HG03280 (cell line): ENCODE results near the gene MTNR1A.
"Not testable (repeated sequence)": the region's sequence is repeated elsewhere in the genome, so short reads cannot be mapped to it uniquely, and the experiment has no call there.

Experiments
- ATAC-seq: cut with Tn5 transposase; IDR thresholded peaks from one replicate; pipeline ENCODE4 v1.9.1; 2021; ENCODE audit warnings: mild to moderate bottlenecking, moderate library complexity; ENCODE audit not compliant: unreplicated experiment

Gene MTNR1A

DNA sequence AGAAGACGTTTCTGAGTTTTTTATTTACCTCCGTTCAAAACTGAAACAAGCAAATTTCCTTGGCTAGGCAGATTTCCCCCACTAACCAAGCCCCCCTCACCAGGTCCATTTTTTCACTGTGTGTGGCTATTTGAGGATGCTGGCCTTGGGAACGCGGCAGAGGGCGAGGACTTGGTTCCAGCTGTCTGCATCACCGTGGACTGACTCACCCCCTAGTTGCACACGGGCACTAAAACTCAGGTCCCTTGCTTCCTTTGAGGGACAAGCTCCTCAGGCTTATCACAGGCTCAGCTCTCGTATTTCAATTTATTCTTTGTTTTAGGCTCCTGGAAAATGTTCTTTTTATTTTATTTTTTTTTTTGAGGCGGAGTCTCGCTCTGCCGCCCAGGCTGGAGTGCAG is 8.4 kb upstream of the MTNR1A start:
- no peak for ATAC-seq

DNA sequence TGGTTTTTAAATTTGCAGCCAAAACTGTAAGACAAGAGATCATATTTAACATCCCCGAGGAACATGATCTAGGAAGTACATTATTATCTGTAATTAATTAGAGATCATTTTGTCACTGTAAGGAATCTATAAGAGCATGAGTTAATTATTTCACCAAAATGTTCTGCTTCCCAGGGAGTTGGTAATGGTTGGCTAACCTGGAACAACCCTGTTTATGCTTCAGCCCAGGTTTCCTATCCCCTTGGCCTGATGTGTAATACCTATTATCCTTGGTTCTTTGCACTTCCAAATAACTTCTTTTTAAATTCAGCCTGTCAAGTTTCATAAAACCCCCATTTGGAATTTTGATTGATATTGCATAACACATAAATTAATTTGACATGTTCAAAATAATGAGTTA is 6.4 kb upstream of the MTNR1A start:
- no peak for ATAC-seq

DNA sequence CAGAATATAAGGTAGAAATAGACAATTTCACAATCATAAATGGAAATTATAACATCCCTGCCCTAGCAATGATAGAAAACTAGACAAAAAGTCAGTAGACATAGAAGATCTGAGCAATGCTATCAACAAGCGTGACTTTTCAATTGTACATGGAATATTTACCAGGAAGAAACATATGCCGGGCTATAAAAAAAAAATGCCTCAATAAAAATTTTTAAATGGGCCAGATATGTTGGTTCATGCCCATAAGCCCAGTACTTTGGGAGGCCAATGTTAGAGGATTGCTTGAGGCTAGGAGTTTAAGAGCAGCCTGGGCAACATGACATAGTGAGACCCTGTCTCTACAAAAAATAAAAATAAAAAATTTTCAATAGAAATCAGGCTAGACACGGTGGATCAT is 5.3 kb upstream of the MTNR1A start:
- no peak for ATAC-seq

- no peak for ATAC-seq
These were observed 2.1 kb upstream of the MTNR1A start for GRCh38 chr4:186557486-186557885.

DNA sequence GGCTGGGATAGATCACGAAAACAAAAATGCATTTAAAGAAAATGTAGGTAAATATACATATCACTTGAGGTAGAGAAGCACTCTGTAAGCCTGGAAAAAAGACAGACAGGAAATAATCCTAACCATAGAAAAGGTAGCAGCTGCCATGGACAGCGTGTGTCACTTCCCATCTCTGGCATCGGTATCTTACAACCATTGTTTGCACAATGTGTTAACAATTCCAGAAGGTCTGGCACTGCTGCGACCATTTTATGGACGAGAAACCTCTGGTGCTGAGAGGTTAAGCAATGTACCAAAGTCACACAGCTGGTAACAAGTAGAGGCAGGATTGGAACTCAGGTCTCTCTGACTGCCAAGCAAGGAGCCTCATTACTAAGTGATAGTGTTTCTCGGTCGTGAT is 1.7 kb upstream of the MTNR1A start:
- no peak for ATAC-seq

- no peak for ATAC-seq
These were observed 841 bp downstream of the MTNR1A start for GRCh38 chr4:186554539-186554913.

GRCh38 chr4:186553717-186554116 is 1.6 kb downstream of the MTNR1A start:
- ATAC-seq: no peak

- ATAC-seq: no peak
These were observed 3.5 kb downstream of the MTNR1A start for GRCh38 chr4:186551849-186552248.

DNA sequence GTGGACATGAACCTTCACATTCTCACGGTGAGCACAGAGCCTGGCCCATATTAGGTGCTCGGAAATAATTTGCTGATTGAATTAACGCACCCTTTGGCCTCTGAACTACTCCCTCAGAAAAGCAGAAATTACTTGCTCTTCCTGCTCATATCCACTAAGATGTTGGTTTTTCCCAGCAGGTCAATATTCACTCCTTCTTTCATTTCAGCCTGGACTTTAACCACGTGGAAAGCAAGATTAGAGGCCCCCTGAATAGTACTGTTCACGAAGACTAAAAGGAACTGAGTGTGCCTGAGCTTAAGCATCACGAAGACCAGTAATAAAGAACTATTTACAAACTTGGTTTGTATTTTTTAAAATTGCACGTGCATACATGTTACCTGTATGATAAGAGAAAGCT is 9.9 kb downstream of the MTNR1A start:
- no peak for ATAC-seq

- no peak for ATAC-seq
These were observed 12.2 kb downstream of the MTNR1A start for GRCh38 chr4:186543206-186543605.

DNA sequence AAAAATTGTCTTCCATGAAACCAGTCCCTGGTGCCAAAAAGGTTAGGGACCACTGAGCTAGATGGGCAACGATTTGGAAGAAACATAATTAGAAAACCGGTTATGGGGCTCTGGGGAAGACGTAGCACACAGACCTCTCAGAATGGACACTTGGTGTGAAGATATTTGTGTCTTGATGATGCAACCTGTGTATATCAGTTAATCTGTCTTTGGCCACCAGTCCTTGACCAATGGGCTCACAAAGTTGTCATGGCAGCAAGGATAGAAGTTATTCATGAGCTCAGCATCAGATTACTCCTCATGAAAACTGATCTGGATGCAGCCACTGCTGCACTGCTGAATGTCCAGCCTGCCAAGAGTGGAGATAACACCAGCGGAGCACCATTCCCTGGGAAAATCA is 13.6 kb downstream of the MTNR1A start:
- ATAC-seq: no peak

- ATAC-seq: no peak
These were observed 17.4 kb downstream of the MTNR1A start for GRCh38 chr4:186537843-186538521.

- no peak for ATAC-seq
These were observed 19.1 kb downstream of the MTNR1A start for GRCh38 chr4:186536285-186536684.

DNA sequence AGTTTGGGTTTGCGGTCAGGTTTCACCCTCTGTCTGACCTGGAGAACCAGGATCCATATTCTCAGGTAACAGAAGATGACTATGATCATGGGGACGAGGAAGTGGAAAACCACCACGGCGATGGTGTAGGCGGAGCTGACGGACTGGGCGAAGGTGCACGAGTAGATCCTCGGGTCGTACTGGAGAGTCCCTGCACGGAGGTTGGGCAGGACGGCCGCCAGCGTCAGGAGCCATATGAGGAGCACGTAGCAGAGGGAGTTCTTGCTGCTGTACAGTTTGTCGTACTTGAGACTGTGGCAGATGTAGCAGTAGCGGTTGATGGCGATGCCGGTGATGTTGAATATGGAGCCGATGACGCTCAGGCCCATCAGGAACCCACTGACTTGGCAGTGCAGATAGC is 21.3 kb downstream of the MTNR1A start:
- ATAC-seq: no peak

- not testable (repeated sequence) for ATAC-seq
These were observed 31.4 kb downstream of the MTNR1A start for GRCh38 chr4:186523927-186524326.

DNA sequence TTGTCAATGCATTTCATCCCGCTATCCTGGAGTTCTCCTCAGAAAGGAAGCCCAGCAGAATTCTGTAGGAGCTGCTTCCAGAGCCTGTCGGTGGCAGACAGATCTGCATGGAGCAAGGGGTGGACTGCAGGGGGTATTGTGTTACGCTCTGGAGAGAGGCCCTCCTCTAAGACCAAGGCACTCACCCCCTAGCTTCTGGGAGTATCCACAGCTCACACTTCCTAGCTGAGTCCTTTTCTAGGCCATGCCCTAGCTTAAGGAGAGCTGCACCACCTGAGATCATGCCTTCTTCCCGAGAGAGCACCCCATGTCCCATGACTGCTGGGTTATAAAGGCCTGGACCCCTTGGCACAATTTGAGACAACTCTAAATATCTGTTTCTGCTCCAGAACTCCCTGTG is 39.1 kb downstream of the MTNR1A start:
- ATAC-seq: no peak

- ATAC-seq: no peak
These were observed 41.0 kb downstream of the MTNR1A start for GRCh38 chr4:186514271-186514950.

DNA sequence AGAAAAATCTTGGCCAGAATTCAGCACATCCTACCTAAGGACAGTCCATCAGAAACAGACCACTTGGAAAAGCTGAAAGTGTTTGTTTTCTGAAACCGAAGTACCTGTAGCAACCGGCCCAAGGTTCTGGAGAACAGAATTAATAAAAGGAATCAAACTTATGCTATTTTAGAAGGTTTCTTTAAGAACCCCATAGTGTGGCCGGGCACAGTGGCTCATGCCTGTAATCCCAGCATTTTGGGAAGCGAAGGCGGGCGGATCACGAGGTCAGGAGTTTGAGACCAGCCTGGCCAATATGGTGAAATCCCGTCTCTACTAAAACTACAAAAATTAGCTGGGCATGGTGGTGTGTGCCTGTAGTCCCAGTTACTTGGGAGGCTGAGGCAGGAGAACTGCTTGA is 50.6 kb downstream of the MTNR1A start:
- ATAC-seq: not testable (repeated sequence)

- no peak for ATAC-seq
These were observed 53.1 kb downstream of the MTNR1A start for GRCh38 chr4:186502231-186502630.

DNA sequence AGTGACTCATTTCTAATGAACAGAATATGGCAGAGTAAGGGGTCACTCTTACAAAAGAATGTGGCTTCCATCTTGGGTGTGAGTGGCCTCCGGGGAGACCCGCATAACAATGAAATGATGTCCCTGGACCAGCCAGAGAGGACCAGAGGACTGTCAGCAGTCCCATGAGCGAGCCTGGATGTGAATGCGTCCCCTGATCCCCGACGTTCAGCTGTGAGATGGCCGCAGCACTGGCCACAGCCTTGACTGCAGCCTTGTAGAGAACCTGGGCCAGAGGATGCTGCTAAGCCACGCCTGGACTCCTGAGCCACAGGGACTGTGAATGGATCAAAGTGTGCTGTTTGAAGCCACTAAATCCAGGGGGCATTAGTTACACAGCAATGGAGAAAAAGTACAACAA is 53.8 kb downstream of the MTNR1A start:
- no peak for ATAC-seq

DNA sequence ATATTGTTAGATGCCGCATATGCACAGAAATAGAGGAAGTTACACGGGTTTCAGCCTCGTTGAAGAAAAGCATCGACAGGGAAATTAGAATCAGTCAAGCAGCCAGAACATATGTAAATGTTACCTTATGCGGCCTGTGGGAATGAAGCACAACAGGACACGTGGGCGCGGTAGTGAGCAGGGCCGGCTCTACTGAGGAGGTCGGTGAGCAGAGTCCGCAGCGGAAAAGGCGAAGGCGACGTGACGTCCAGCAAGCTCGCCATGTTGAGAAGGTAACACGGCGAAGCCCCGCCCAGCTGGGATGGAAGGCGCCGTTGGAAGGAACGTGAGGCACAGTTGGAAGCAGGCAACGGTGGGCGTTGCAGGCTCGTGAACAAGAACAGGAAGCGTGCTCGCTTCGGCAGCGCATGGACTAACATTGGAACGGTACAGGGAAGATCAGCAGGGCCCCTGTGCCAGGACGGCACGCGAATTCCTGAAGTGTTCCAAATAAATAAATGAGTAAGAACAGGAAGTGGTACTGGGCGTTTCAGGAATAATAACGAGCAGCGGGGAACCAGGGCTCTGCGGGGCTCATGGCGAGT is 54.6 kb downstream of the MTNR1A start:
- no peak for ATAC-seq

DNA sequence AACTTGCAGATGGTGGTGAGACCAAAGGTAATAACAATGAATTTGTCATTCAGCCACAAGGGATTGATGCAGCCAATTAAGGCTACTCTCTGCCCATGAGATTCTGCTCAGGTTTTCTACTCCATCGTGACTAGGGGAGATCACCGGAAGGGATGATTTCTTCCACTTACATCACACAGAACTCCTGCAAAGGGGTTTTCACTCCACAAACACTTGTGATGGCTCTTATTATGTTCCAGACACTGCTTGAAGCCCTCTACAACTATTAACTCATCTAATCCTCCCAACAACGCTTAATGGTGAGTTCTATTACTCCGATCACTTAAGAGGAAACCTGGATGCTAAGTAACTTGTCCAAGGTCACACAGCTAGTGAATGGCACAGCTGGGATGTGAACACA is 55.9 kb downstream of the MTNR1A start:
- ATAC-seq: no peak
